ENCODE data around the gene COL12A1. TPM values are rescaled to one million over a fixed set of nuclear protein-coding genes. Genes with fewer than 3 reads are reported as not detected.
A peak's percentile ranks its signal among the peaks of the same experiment; 100 is the strongest.

Gene COL12A1
- total and polyA plus RNA-seq, 2 donors (not counting 3 experiments of a cell fraction or from before 2014, with no cell fraction given), result 48.5 to 89.1 TPM

DNA sequence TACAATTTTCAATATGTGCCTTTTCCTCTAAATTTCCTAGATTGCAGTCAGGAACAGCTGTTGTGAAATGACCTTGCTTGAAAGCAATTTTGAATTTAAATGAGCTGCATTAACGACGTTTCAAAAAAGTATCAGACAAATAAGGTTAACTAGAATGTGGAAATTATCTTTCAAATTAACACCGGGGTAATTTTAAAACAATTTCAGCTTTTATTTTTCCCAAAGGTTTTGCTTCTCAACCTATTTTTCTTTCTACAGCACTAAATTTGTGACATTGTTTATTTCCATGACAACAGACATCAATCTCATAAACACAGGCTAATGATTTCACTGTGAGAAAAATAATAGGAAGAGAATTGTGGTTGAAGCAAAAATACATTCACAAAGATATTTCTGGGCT, 38.5 kb downstream of the COL12A1 start:
- ChIA-PET CTCF (interaction anchor here (1.2 to 2.5 kb wide), 3 partner anchors 10 to 37 kb away, joined by 4 to 8 read pairs (median 6); no protein-coding TSS in a partner anchor), POLR2A (no interaction called here)
- Histone ChIP-seq H3K9me1 (replicated peaks; ENCODE audit: control insufficient read depth, extremely low read depth, insufficient read depth, low read length) (no peaks in the 10 kb centered on the region), H3K9me3 (replicated peaks; ENCODE audit: control insufficient read depth, insufficient read depth, low read length) (no peaks in the 10 kb centered on the region), H4K20me1 (replicated peaks; ENCODE audit: control insufficient read depth, extremely low read depth, insufficient read depth, low read length) (no peaks in the 10 kb centered on the region), H3K27me3 (ENCODE audit: control insufficient read depth in 2 of 2, insufficient read depth in 2 of 2, low read length in 2 of 2) (no peaks in the 10 kb centered on the region), H2AFZ (ENCODE audit: low read depth, low read length) (no peak overlapping the region), H3K36me3 (ENCODE audit: control insufficient read depth in 2 of 2, extremely low read depth in 1 of 2, insufficient read depth in 2 of 2, low read length in 2 of 2) (no peaks in the 10 kb centered on the region), H3K27ac (ENCODE audit: insufficient read depth, low read depth, low read length) (no peak overlapping the region), H3K4me2 (ENCODE audit: insufficient read depth, low read length) (no peak overlapping the region), H3K9ac (replicated peaks; ENCODE audit: extremely low read depth, insufficient read depth, low read length) (no peak overlapping the region), H3K4me3 (replicated peaks in 1 of 3; ENCODE audit: insufficient read depth in 1 of 3, low read depth in 1 of 3, low read length in 3 of 3) (no peak overlapping the region), H3K79me2 (ENCODE audit: control insufficient read depth, insufficient read depth, low read length) (no peaks in the 10 kb centered on the region), H3K4me1 (ENCODE audit: control insufficient read depth, extremely low read depth, insufficient read depth, low read length) (peaks cover 10% of the 10 kb centered on the region)
- no peak for TF ChIP-seq POLR2A (IDR thresholded peaks at IDR 0.05; ENCODE audit: low read depth, low read length)
- TF ChIP-seq GATA2 (IDR thresholded peaks at IDR 0.05; ENCODE audit: insufficient read depth, insufficient read length, low read depth, low read length), result no peak
- TF ChIP-seq, protein P1, sequence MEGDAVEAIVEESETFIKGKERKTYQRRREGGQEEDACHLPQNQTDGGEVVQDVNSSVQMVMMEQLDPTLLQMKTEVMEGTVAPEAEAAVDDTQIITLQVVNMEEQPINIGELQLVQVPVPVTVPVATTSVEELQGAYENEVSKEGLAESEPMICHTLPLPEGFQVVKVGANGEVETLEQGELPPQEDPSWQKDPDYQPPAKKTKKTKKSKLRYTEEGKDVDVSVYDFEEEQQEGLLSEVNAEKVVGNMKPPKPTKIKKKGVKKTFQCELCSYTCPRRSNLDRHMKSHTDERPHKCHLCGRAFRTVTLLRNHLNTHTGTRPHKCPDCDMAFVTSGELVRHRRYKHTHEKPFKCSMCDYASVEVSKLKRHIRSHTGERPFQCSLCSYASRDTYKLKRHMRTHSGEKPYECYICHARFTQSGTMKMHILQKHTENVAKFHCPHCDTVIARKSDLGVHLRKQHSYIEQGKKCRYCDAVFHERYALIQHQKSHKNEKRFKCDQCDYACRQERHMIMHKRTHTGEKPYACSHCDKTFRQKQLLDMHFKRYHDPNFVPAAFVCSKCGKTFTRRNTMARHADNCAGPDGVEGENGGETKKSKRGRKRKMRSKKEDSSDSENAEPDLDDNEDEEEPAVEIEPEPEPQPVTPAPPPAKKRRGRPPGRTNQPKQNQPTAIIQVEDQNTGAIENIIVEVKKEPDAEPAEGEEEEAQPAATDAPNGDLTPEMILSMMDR (IDR thresholded peaks at IDR 0.05; ENCODE audit: extremely low read depth in 1 of 2, insufficient read depth in 1 of 2, low read depth in 1 of 2, low read length in 2 of 2), result no peak
- TF ChIP-seq EZH2 (IDR thresholded peaks at IDR 0.05; ENCODE audit: borderline replicate concordance, low read depth, low read length, severe bottlenecking), result no peak
- no peak for TF ChIP-seq JUN (IDR thresholded peaks at IDR 0.05; ENCODE audit: borderline replicate concordance, insufficient read depth, insufficient read length, low read depth)
- TF ChIP-seq, protein P2, sequence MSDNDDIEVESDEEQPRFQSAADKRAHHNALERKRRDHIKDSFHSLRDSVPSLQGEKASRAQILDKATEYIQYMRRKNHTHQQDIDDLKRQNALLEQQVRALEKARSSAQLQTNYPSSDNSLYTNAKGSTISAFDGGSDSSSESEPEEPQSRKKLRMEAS (IDR thresholded peaks at IDR 0.05; ENCODE audit: insufficient read depth, insufficient read length), result no peak
- TF ChIP-seq MYC (IDR thresholded peaks at IDR 0.05; ENCODE audit: low read depth, low read length), result no peak
- TF ChIP-seq FOS (IDR thresholded peaks at IDR 0.05; ENCODE audit: borderline replicate concordance, insufficient read depth, low read length), result no peak
- no peak for TF ChIP-seq POLR2AphosphoS5 (IDR thresholded peaks at IDR 0.05; ENCODE audit: insufficient read depth, low read depth, low read length)
- DNase-seq (ENCODE audit: low read depth, low spot score) (peak; percentile 45), FAIRE-seq (no peak)
- intact Hi-C loops (cut with micrococcal nuclease) (no loop called here), dilution Hi-C loops (cut with MboI; ENCODE audit: extremely low pct_ligation_motif_present, low sequenced_read_pairs) (no loop called here)
- BruUV-seq (replicated peaks), result no TSS peak

All from endothelial cell of umbilical vein (primary cell).